Keratinocyte (primary cell): ENCODE measurements around the gene SAPCD1. TPM values are rescaled to one million over a fixed set of nuclear protein-coding genes. Genes with fewer than 3 reads are reported as not detected.

Experiments used
- DNase-seq: peaks from one replicate; pipeline ENCODE4 v3.0.0-alpha.2; 2011; ENCODE audit warnings: low read depth, missing footprints, low spot score
- FAIRE-seq: peaks from 2 replicates; lab custom pipeline; 2011; peaks lifted over from hg19 to GRCh38; lab: Jason Lieb, UNC
- H2AFZ ChIP-seq: 2 replicates; pipeline ENCODE4 v1.6.0; 2012; ENCODE audit warnings: low read length, control low read depth, inconsistent platforms; ENCODE audit not compliant: control insufficient read depth
- H3K27ac ChIP-seq: 2 replicates; pipeline ENCODE4 v1.5.1; 2011; ENCODE audit warnings: low read length; ENCODE audit not compliant: control insufficient read depth, insufficient read depth
- H3K27me3 ChIP-seq: 3 replicates; pipeline ENCODE4 v1.6.0; 2011; ENCODE audit warnings: low read length; ENCODE audit not compliant: control insufficient read depth, insufficient read depth; ENCODE audit errors: extremely low read depth
- H3K36me3 ChIP-seq, 2 experiments: 2 replicates in 1 of 2; 3 replicates in 1 of 2; pipeline ENCODE4 v1.5.1; 2011; ENCODE audit warnings: low read length in 2 of 2, mild to moderate bottlenecking in 1 of 2; ENCODE audit not compliant: control insufficient read depth in 2 of 2, insufficient read depth in 2 of 2; ENCODE audit errors: extremely low read depth in 1 of 2
- H3K4me1 ChIP-seq: 3 replicates; pipeline ENCODE4 v1.5.1; 2011; ENCODE audit warnings: low read length; ENCODE audit not compliant: control insufficient read depth, insufficient read depth; ENCODE audit errors: extremely low read depth
- H3K4me2 ChIP-seq: 3 replicates; pipeline ENCODE4 v1.6.0; 2011; ENCODE audit warnings: low read depth, low read length; ENCODE audit not compliant: control insufficient read depth, insufficient read depth; ENCODE audit errors: extremely low read depth
- H3K4me3 ChIP-seq, 3 experiments: fragments of 200-600 bp in 1 of 3; sonication (generic) in 1 of 3; 2 replicates in 2 of 3; 3 replicates in 1 of 3; pipeline ENCODE4 v1.5.1; 2011 to 2016; ENCODE audit warnings: low read length in 3 of 3, mild to moderate bottlenecking in 3 of 3, control low read depth in 2 of 3, inconsistent platforms in 1 of 3, low read depth in 1 of 3, mixed read lengths in 1 of 3, mixed run types in 1 of 3, moderate library complexity in 1 of 3; ENCODE audit not compliant: control insufficient read depth in 2 of 3, insufficient read depth in 2 of 3; ENCODE audit errors: extremely low read depth in 1 of 3
- H3K79me2 ChIP-seq: 2 replicates; pipeline ENCODE4 v1.6.0; 2012; ENCODE audit warnings: low read length; ENCODE audit not compliant: control insufficient read depth, insufficient read depth
- H3K9ac ChIP-seq: 3 replicates; pipeline ENCODE4 v1.6.0; 2011; ENCODE audit warnings: low read length; ENCODE audit not compliant: control insufficient read depth, insufficient read depth; ENCODE audit errors: extremely low read depth
- H3K9me1 ChIP-seq: 3 replicates; pipeline ENCODE4 v1.6.0; 2011; ENCODE audit warnings: low read length; ENCODE audit not compliant: control insufficient read depth, insufficient read depth; ENCODE audit errors: extremely low read depth
- H3K9me3 ChIP-seq: 2 replicates; pipeline ENCODE4 v1.5.1; 2012; ENCODE audit warnings: low read depth, low read length; ENCODE audit not compliant: control insufficient read depth
- H4K20me1 ChIP-seq: 3 replicates; pipeline ENCODE4 v1.6.0; 2011; ENCODE audit warnings: low read length; ENCODE audit not compliant: control insufficient read depth, insufficient read depth; ENCODE audit errors: extremely low read depth
- CTCF ChIP-seq, 3 experiments: IDR thresholded peaks in 1 of 3; conservative IDR thresholded peaks in 1 of 3; optimal IDR thresholded peaks in 1 of 3; 2 replicates in 2 of 3; 3 replicates in 1 of 3; pipeline versions ENCODE3 to v1.5.1; 2011; ENCODE audit warnings: low read length in 3 of 3, mild to moderate bottlenecking in 3 of 3, moderate library complexity in 2 of 3, control low read depth in 1 of 3, inconsistent platforms in 1 of 3; ENCODE audit not compliant: insufficient read depth in 2 of 3; ENCODE audit errors: extremely low read depth in 1 of 3
- EZH2 ChIP-seq: IDR thresholded peaks from one replicate; pipeline ENCODE4 v1.6.1; 2012; ENCODE audit warnings: inconsistent platforms, mild to moderate bottlenecking, low read length, moderate library complexity
- dilution Hi-C: fragments of 300-500 bp; cut with MboI; formaldehyde crosslinking; loops from one replicate; pipeline ENCODE4 v1.7.0; 2020; ENCODE audit warnings: low sequenced_read_pairs; ENCODE audit not compliant: extremely low pct_ligation_motif_present
- polyA plus RNA-seq, 5 experiments: library from polyadenylated mRNA; depleted of rRNA in 3 of 5; stranded (reverse) in 3 of 5; stranded (forward) in 1 of 5; unstranded in 1 of 5; fragments of >200 nt; gene quantifications; 1 replicate in 1 of 5; 2 replicates in 3 of 5; 3 replicates in 1 of 5; pipeline versions ENCODE4 v1.2.1 to v1.2.3, GENCODE V29; 2011 to 2012; ENCODE audit warnings: missing spikeins in 2 of 5, low read depth in 1 of 5, low replicate concordance in 1 of 5

The SAPCD1 gene
- polyA plus RNA-seq, 1 donor (not counting 4 experiments of a cell fraction or from before 2014, with no cell fraction given), result 2.1 TPM

DNA sequence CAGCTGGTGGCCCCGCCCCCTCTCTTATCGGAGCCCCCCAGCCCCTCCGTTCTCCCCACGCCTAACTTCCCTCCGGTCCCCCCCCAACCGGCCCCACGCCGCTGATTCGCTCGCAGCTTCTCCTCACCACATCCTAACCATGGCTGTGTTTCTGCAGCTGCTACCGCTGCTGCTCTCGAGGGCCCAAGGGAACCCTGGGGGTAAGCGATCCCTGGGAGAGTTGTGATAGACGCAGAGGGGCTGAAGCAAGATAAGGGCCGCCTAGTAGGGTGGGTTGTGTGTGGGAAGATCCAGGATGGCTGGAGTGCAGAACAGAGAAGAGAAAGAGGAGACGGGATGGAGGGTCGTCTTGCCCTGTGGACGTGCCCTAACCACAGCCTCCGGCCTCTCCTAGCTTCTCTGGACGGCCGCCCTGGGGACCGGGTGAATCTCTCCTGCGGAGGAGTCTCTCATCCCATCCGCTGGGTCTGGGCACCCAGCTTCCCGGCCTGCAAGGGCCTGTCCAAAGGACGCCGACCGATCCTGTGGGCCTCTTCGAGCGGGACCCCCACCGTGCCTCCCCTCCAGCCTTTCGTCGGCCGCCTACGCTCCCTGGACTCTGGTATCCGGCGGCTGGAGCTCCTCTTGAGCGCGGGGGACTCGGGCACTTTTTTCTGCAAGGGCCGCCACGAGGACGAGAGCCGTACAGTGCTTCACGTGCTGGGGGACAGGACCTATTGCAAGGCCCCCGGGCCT, 39.0 kb upstream of the SAPCD1 start, which contains the start of gene MPIG6B:
TSS of gene MPIG6B (plus strand) at position 129 of the 735 bp plus-strand sequence. CDS start at position 140, 11 bp downstream.
- no peaks in the 10 kb centered on the region for H4K20me1 ChIP-seq
- dilution Hi-C loops, result no loop called here
- H3K9me1 ChIP-seq, result peaks cover 5% of the 10 kb centered on the region
- no peak within 1 kb of the TSS for H3K9ac ChIP-seq
- DNase-seq, result no peak
- no peak for FAIRE-seq
- no peak within 1 kb of the TSS for H3K4me3 ChIP-seq
- H3K27me3 ChIP-seq, result no peaks in the 10 kb centered on the region
- no peak within 1 kb of the TSS for H3K4me2 ChIP-seq
- peaks cover 3 to 7% of the 10 kb centered on the region in 2 experiments for H3K36me3 ChIP-seq
- H3K79me2 ChIP-seq, result no peaks in the 10 kb centered on the region
- no peaks in the 10 kb centered on the region for H3K9me3 ChIP-seq
- peaks cover 19% of the 10 kb centered on the region for H3K4me1 ChIP-seq
- no peak for TF ChIP-seq EZH2
- no peak for TF ChIP-seq CTCF (optimal IDR thresholded peaks at IDR 0.05 in 1 of 3, IDR thresholded peaks at IDR 0.05 in 1 of 3, conservative IDR thresholded peaks at IDR 0.05 in 1 of 3; ENCODE audit: extremely low read depth in 1 of 3, insufficient read depth in 2 of 3, low read length in 3 of 3)
- no peak within 1 kb of the TSS for H2AFZ ChIP-seq
- H3K27ac ChIP-seq, result no peak within 1 kb of the TSS

DNA sequence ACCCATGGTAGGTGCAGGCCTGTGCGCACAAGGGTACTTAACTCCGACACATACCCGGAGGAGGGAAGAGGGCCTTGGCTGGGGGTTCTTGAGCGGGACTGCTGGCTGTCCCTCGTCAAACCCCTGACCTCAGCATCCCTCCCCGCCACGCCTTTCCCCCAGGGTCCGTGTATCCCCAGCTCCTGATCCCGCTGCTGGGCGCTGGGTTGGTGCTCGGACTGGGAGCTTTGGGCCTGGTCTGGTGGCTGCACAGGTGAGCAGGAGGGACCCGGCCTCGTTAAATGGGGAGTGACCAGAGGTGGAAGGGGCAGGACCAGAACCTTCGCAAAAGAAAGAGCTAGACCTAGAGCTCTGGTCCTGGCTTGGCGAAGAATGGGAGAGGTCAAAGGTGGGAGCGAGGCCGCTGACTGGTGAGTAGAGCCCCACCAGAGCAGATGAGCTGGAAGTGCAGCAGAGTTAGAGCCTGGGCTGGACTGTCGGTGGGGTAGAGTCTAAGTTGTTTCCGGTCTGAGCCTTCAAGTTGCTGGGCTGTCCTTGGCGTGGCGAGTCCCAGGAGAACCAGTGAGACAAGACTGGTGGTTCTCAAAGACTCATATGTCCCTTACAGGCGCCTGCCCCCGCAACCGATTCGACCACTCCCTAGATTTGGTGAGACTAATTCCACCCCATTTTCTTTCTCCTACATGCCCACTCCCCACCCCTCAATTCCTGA, 38.3 kb upstream of the SAPCD1 start:
- TF ChIP-seq CTCF (optimal IDR thresholded peaks at IDR 0.05 in 1 of 3, IDR thresholded peaks at IDR 0.05 in 1 of 3, conservative IDR thresholded peaks at IDR 0.05 in 1 of 3; ENCODE audit: extremely low read depth in 1 of 3, insufficient read depth in 2 of 3, low read length in 3 of 3), result no peak
- TF ChIP-seq EZH2, result no peak
- H3K27me3 ChIP-seq, result no peaks in the 10 kb centered on the region
- H3K27ac ChIP-seq, result no peak overlapping the region
- no peak overlapping the region for H3K9ac ChIP-seq
- H3K9me1 ChIP-seq, result peaks cover 2% of the 10 kb centered on the region
- no peak overlapping the region for H2AFZ ChIP-seq
- dilution Hi-C loops, result no loop called here
- H4K20me1 ChIP-seq, result no peaks in the 10 kb centered on the region
- no peak overlapping the region for H3K4me3 ChIP-seq
- FAIRE-seq (no peak), DNase-seq (no peak)
- H3K36me3 ChIP-seq, result peaks cover 3 to 5% of the 10 kb centered on the region in 2 experiments
- H3K4me1 ChIP-seq, result peaks cover 13% of the 10 kb centered on the region
- no peaks in the 10 kb centered on the region for H3K79me2 ChIP-seq
- no peaks in the 10 kb centered on the region for H3K9me3 ChIP-seq
- H3K4me2 ChIP-seq, result no peak overlapping the region
